ENCODE data around the gene FAM76B. TPM values are rescaled to one million over a fixed set of nuclear protein-coding genes. Genes with fewer than 3 reads are reported as not detected.

FAM76B gene
- total and polyA plus RNA-seq, 9 of the 15 experiments (the other 6 are each of a cell fraction or from before 2014, with no cell fraction given), result 22.5 to 60.0 (median 35.0) TPM

DNA sequence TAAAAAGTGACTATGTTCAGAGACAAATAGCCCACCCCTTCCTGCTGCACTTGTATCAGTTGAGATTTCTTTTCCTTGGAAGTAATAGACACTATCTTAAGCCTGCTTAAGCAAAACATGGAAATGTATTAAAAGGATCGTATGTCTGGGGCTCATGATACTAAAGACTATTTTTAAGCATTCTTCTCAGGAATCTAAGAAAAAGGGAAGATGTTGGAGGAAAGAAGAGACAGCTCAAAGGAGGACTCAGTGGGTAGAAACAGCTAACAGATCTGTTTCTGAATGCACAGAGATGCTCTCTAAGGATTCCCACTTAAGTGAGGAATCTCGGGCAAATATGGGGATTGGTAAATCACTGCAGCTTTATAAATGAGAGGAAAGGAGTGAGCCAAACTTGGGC is 62.5 kb downstream of the FAM76B start:
- no peaks in the 10 kb centered on the region for H3K79me2 ChIP-seq (ENCODE audit: control insufficient read depth, insufficient read depth, low read length)
- H3K9ac ChIP-seq (ENCODE audit: insufficient read depth in 1 of 2, low read depth in 2 of 2, low read length in 2 of 2), result no peak overlapping the region
- no peak overlapping the region for H3K4me3 ChIP-seq
- no peaks in the 10 kb centered on the region for H3K9me1 ChIP-seq (ENCODE audit: control insufficient read depth, insufficient read depth, low read length)
- POLR2A ChIA-PET, result no interaction called here
- no peaks in the 10 kb centered on the region for H4K20me1 ChIP-seq (replicated peaks; ENCODE audit: control insufficient read depth, insufficient read depth, low read length)
- H3K4me2 ChIP-seq (ENCODE audit: insufficient read depth, low read length), result no peak overlapping the region
- no peak overlapping the region for H2AFZ ChIP-seq (ENCODE audit: low read depth, low read length)
- no peak overlapping the region for H3K27ac ChIP-seq (ENCODE audit: extremely low read depth, low read depth, low read length)
- no peak for DNase-seq (ENCODE audit: extremely low read depth in 1 of 4, low spot score in 3 of 4)
- no TSS peak for BruUV-seq (replicated peaks)
- WGBS (ENCODE audit: insufficient coverage, low coverage, missing lambda C conversion rate), result 32% methylated on average over 2 of the region's 2 CpGs
- no peaks in the 10 kb centered on the region; a peak in 1 of 5 replicates for H3K4me1 ChIP-seq (replicated peaks in 1 of 2; ENCODE audit: control insufficient read depth in 2 of 2, insufficient read depth in 2 of 2, low read length in 2 of 2)
- no peaks in the 10 kb centered on the region; the same call in 2 of the 3 replicates for H3K36me3 ChIP-seq (ENCODE audit: control insufficient read depth, insufficient read depth, low read length)
- no peaks in the 10 kb centered on the region for H3K27me3 ChIP-seq (ENCODE audit: control insufficient read depth in 2 of 2, insufficient read depth in 2 of 2, low read length in 2 of 2)
- intact Hi-C loops (cut with micrococcal nuclease) (no loop called here), in situ Hi-C loops (cut with MboI) (no loop called here)
- no peak for FAIRE-seq
- H3K9me3 ChIP-seq (replicated peaks; ENCODE audit: control insufficient read depth, insufficient read depth, low read depth, low read length), result no peaks in the 10 kb centered on the region; the same call in 1 of the 2 replicates
- CTCF ChIA-PET (ENCODE audit: low intra/inter-chr PET ratio), result no interaction called here
- TF ChIP-seq, protein P1, sequence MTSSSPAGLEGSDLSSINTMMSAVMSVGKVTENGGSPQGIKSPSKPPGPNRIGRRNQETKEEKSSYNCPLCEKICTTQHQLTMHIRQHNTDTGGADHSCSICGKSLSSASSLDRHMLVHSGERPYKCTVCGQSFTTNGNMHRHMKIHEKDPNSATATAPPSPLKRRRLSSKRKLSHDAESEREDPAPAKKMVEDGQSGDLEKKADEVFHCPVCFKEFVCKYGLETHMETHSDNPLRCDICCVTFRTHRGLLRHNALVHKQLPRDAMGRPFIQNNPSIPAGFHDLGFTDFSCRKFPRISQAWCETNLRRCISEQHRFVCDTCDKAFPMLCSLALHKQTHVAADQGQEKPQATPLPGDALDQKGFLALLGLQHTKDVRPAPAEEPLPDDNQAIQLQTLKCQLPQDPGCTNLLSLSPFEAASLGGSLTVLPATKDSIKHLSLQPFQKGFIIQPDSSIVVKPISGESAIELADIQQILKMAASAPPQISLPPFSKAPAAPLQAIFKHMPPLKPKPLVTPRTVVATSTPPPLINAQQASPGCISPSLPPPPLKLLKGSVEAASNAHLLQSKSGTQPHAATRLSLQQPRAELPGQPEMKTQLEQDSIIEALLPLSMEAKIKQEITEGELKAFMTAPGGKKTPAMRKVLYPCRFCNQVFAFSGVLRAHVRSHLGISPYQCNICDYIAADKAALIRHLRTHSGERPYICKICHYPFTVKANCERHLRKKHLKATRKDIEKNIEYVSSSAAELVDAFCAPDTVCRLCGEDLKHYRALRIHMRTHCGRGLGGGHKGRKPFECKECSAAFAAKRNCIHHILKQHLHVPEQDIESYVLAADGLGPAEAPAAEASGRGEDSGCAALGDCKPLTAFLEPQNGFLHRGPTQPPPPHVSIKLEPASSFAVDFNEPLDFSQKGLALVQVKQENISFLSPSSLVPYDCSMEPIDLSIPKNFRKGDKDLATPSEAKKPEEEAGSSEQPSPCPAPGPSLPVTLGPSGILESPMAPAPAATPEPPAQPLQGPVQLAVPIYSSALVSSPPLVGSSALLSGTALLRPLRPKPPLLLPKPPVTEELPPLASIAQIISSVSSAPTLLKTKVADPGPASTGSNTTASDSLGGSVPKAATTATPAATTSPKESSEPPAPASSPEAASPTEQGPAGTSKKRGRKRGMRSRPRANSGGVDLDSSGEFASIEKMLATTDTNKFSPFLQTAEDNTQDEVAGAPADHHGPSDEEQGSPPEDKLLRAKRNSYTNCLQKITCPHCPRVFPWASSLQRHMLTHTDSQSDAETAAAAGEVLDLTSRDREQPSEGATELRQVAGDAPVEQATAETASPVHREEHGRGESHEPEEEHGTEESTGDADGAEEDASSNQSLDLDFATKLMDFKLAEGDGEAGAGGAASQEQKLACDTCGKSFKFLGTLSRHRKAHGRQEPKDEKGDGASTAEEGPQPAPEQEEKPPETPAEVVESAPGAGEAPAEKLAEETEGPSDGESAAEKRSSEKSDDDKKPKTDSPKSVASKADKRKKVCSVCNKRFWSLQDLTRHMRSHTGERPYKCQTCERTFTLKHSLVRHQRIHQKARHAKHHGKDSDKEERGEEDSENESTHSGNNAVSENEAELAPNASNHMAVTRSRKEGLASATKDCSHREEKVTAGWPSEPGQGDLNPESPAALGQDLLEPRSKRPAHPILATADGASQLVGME (CRISPR knock-in tag; IDR thresholded peaks at IDR 0.05), result no peak
- TF ChIP-seq RB1 (IDR thresholded peaks at IDR 0.05; ENCODE audit: low read depth) (no peak), GABPB2 (CRISPR knock-in tag; conservative IDR thresholded peaks at IDR 0.05) (no peak), FOXP1 (CRISPR knock-in tag; IDR thresholded peaks at IDR 0.05) (no peak), MEIS2 (IDR thresholded peaks at IDR 0.05; ENCODE audit: partially characterized antibody) (no peak), DMBX1 (CRISPR knock-in tag; IDR thresholded peaks at IDR 0.05; ENCODE audit: borderline replicate concordance) (no peak)
- ATAC-seq, result no peak

Data from K562 (cell line).